Osteoblast (primary cell): ENCODE results near the gene KBTBD4. TPM values are rescaled to one million over a fixed set of nuclear protein-coding genes. Genes with fewer than 3 reads are reported as not detected.

Source experiments
- DNase-seq: peaks from one replicate; pipeline ENCODE4 v3.0.0; 2011; ENCODE audit warnings: low spot score, mixed read lengths; ENCODE audit not compliant: insufficient read length; ENCODE audit errors: missing footprints
- H2AFZ ChIP-seq: 2 replicates; pipeline ENCODE4 v1.6.0; 2011; ENCODE audit warnings: mild to moderate bottlenecking, low read length
- H3K27ac ChIP-seq: 2 replicates; pipeline ENCODE4 v1.5.1; 2011; ENCODE audit warnings: mild to moderate bottlenecking, low read depth, low read length, moderate library complexity
- H3K27me3 ChIP-seq: 2 replicates; pipeline ENCODE4 v1.6.0; 2012; ENCODE audit warnings: mild to moderate bottlenecking, control low read depth, inconsistent platforms, low read length, moderate library complexity; ENCODE audit not compliant: insufficient read depth
- H3K36me3 ChIP-seq: 2 replicates; pipeline ENCODE4 v1.5.1; 2011; ENCODE audit warnings: mild to moderate bottlenecking, low read length, control low read depth, moderate library complexity; ENCODE audit not compliant: insufficient read depth
- H3K4me1 ChIP-seq: 2 replicates; pipeline ENCODE4 v1.5.1; 2011; ENCODE audit warnings: mild to moderate bottlenecking, low read length, control low read depth, moderate library complexity; ENCODE audit not compliant: insufficient read depth
- H3K4me2 ChIP-seq: 2 replicates; pipeline ENCODE4 v1.6.0; 2011; ENCODE audit warnings: mild to moderate bottlenecking, low read length; ENCODE audit not compliant: insufficient read depth
- H3K4me3 ChIP-seq: fragments of 200-600 bp; sonication (generic); 3 replicates; pipeline ENCODE4 v1.5.1; 2012; ENCODE audit warnings: mild to moderate bottlenecking, low read length, inconsistent platforms; ENCODE audit not compliant: insufficient read depth
- H3K79me2 ChIP-seq: 2 replicates; pipeline ENCODE4 v1.6.0; 2012; ENCODE audit warnings: mild to moderate bottlenecking, low read length, control low read depth, inconsistent platforms; ENCODE audit not compliant: insufficient read depth
- H3K9me3 ChIP-seq: 2 replicates; pipeline ENCODE4 v1.5.1; 2011; ENCODE audit warnings: low read depth, low read length, control low read depth
- H4K20me1 ChIP-seq: 2 replicates; pipeline ENCODE4 v1.6.0; 2012; ENCODE audit warnings: mild to moderate bottlenecking, low read length, control low read depth; ENCODE audit not compliant: insufficient read depth
- CTCF ChIP-seq: IDR thresholded peaks from 2 replicates; pipeline ENCODE4 v1.5.1; 2011; ENCODE audit warnings: mild to moderate bottlenecking, low read depth, low read length, moderate library complexity; ENCODE audit errors: extremely low read depth
- total RNA-seq: library from RNA; depleted of rRNA; stranded (reverse); fragments of >200 nt; gene quantifications from 2 replicates; pipeline ENCODE4 v1.2.3, GENCODE V29; 2012

The KBTBD4 gene
- total RNA-seq, 1 donor: 26.8 TPM

DNA sequence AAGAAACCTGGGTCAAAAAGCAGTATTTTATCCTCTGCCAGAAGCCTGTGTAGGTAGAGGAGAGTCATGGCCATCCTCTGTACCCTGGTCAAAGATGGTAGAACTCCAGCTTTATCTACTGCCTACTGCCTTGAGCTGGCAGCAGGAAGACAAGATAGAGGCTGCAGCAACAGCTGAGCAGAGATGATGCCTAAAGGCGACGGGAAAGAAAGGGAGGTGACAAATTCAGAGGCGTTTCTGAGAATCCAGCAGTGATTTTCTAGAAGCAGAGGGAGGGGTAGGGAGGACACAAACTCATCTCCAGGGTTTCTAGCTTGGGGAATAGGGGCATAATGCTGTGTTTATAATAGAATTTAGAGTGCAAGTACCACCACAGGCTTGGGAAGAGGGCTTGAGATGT, 30.9 kb upstream of the KBTBD4 start:
- Histone ChIP-seq H2AFZ (no peak overlapping the region), H3K27ac (no peak overlapping the region), H4K20me1 (no peaks in the 10 kb centered on the region), H3K4me3 (no peak overlapping the region), H3K27me3 (no peaks in the 10 kb centered on the region), H3K36me3 (no peaks in the 10 kb centered on the region), H3K79me2 (no peaks in the 10 kb centered on the region), H3K9me3 (no peaks in the 10 kb centered on the region), H3K4me2 (no peak overlapping the region), H3K4me1 (peaks cover 25% of the 10 kb centered on the region)
- no peak for TF ChIP-seq CTCF
- no peak for DNase-seq

DNA sequence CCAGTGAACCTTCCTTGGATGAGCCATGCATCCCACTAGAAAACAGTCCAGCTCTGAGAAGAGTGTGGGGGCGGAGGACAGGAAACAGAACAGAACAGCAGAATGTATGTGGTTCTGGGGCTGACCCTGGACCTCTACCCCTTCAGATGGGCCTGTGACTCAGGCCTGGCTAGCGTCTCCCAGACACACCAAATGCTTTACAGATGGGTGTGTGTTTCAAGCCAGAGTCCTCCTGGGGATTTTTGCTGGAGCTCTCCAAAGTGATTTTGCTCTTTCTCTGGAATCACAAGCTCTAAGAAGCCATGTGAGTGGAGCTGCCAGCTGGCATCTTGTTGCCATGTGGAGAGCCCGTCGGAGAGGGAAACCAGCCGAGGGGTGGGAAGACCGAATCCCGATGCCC, 28.6 kb upstream of the KBTBD4 start:
- DNase-seq: peak; percentile 95
- H3K36me3 ChIP-seq: no peaks in the 10 kb centered on the region
- peaks cover 30% of the 10 kb centered on the region for H3K4me1 ChIP-seq
- no peaks in the 10 kb centered on the region for H4K20me1 ChIP-seq
- no peaks in the 10 kb centered on the region for H3K9me3 ChIP-seq
- H3K4me2 ChIP-seq: peak overlapping the region; percentile 67
- H3K27me3 ChIP-seq: no peaks in the 10 kb centered on the region
- H3K4me3 ChIP-seq: peak overlapping the region; percentile 7
- no peak for TF ChIP-seq CTCF
- no peaks in the 10 kb centered on the region for H3K79me2 ChIP-seq
- no peak overlapping the region for H2AFZ ChIP-seq
- peak overlapping the region; percentile 82 for H3K27ac ChIP-seq

DNA sequence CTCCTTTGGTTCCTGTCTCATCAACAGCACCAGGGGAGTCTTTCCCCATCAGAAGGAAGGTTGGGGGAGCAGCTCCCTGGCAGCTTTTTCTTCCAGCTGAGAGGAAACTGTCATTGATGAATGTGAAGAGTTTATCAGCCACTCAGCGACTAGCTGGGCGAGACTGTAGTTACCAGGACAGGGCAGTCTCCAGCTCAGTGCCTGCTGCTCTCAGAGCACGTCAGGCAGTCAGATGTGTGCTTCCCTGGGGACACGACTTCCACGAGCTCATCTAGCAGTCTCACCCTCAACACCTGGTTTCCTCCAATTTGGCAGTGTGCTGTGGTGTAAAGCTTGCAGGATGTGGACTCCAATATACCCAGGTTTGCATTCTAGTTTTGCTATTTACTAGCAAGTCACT, 28.0 kb upstream of the KBTBD4 start:
- no peaks in the 10 kb centered on the region for H3K36me3 ChIP-seq
- H3K27ac ChIP-seq: peak overlapping the region; percentile 82
- peak overlapping the region; percentile 67 for H3K4me2 ChIP-seq
- no peaks in the 10 kb centered on the region for H4K20me1 ChIP-seq
- H2AFZ ChIP-seq: no peak overlapping the region
- no peak overlapping the region for H3K4me3 ChIP-seq
- H3K4me1 ChIP-seq: peaks cover 30% of the 10 kb centered on the region
- TF ChIP-seq CTCF: no peak
- no peaks in the 10 kb centered on the region for H3K9me3 ChIP-seq
- no peaks in the 10 kb centered on the region for H3K27me3 ChIP-seq
- DNase-seq: peak; percentile 92
- H3K79me2 ChIP-seq: no peaks in the 10 kb centered on the region

DNA sequence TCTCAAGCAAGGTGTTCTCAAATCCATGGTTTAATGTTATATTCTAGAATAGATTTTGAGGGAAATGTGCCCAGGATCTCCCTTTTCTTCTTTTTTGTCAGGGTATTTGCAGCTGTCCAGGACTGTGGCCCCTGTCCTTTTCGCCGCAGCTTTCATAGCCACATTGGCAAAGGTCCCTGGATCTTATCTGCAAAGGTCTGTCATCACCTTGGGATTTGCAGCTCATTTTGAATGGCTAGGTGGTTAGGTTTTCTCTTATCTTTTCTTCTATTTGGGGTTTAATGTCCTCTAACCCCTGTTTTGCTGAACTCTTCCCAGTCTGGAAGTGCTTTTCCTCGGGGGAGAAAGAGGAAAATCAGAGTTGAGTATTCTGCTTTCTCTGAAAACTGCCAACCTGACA, 27.2 kb upstream of the KBTBD4 start:
- DNase-seq: no peak
- H3K9me3 ChIP-seq: no peaks in the 10 kb centered on the region

More for the DNA sequence above, 27.2 kb upstream of the KBTBD4 start:
- no peak for TF ChIP-seq CTCF
- no peak overlapping the region for H3K27ac ChIP-seq
- no peak overlapping the region for H3K4me2 ChIP-seq
- peaks cover 30% of the 10 kb centered on the region for H3K4me1 ChIP-seq
- H3K27me3 ChIP-seq: no peaks in the 10 kb centered on the region
- H2AFZ ChIP-seq: no peak overlapping the region
- H3K4me3 ChIP-seq: no peak overlapping the region
- no peaks in the 10 kb centered on the region for H4K20me1 ChIP-seq
- H3K79me2 ChIP-seq: no peaks in the 10 kb centered on the region
- no peaks in the 10 kb centered on the region for H3K36me3 ChIP-seq
